ENCODE data around the gene SCYGR6. TPM values are rescaled to one million over a fixed set of nuclear protein-coding genes. Genes with fewer than 3 reads are reported as not detected.

The SCYGR6 gene, protein sequence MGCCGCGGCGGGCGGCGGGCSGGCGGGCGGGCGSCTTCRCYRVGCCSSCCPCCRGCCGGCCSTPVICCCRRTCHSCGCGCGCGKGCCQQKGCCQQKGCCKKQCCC
- not detected for total RNA-seq
- not detected for polyA plus RNA-seq (2013, experiment 1 of 2)
- not detected for polyA plus RNA-seq (2013, experiment 2 of 2)
- long read RNA-seq, experiment 1, result 0 reads
- long read RNA-seq, experiment 2, result 0 reads
- long read RNA-seq, experiment 3, result 0 reads
- long read RNA-seq, experiment 4, result 0 reads

DNA sequence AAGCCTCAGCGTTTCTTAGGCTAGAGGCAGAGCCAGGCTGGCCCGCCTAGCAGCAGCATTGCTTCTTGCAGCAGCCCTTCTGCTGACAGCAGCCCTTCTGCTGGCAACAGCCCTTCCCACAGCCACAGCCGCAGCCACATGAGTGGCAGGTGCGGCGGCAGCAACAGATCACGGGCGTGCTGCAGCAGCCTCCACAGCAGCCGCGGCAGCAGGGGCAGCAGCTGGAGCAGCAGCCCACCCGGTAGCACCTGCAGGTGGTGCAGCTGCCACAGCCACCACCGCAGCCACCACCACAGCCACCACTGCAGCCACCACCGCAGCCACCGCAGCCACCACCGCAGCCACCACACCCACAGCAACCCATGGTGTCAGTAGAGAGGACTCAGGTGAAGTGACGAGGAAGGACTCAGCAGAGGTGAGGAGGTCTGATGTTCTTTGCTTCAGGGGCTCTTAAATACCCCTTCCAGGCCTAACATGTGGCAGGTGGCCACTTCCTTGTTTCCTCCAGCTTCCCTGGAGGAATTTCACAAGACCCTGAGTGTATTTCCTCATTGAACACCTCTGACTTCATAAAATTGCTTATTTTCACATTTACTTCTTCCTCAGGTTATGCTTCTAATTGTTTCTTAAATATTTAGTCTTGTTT lies at the start of gene SCYGR6:
TSS of gene SCYGR6 (minus strand) at position 364 of the 646 bp plus-strand sequence. CDS start at position 364, 0 bp downstream.
- Mint-ChIP-seq H3K4me3 (no peak within 1 kb of the TSS), H3K4me1 (peaks cover 3% of the 10 kb centered on the region), H3K27ac (no peak within 1 kb of the TSS), H3K9me3 (no peaks in the 10 kb centered on the region), H3K36me3 (ENCODE audit: low read depth) (no peaks in the 10 kb centered on the region), H3K27me3 (ENCODE audit: insufficient read depth) (no peaks in the 10 kb centered on the region)
- H3K4me3 ChIP-seq (ENCODE audit: low read length), result no peak within 1 kb of the TSS
- no peak for DNase-seq
- H3K9me3 ChIP-seq (ENCODE audit: control insufficient read depth, low read length), result no peaks in the 10 kb centered on the region
- no peak within 1 kb of the TSS for H3K27ac ChIP-seq (ENCODE audit: low read depth, low read length)
- TF ChIP-seq, protein P1, sequence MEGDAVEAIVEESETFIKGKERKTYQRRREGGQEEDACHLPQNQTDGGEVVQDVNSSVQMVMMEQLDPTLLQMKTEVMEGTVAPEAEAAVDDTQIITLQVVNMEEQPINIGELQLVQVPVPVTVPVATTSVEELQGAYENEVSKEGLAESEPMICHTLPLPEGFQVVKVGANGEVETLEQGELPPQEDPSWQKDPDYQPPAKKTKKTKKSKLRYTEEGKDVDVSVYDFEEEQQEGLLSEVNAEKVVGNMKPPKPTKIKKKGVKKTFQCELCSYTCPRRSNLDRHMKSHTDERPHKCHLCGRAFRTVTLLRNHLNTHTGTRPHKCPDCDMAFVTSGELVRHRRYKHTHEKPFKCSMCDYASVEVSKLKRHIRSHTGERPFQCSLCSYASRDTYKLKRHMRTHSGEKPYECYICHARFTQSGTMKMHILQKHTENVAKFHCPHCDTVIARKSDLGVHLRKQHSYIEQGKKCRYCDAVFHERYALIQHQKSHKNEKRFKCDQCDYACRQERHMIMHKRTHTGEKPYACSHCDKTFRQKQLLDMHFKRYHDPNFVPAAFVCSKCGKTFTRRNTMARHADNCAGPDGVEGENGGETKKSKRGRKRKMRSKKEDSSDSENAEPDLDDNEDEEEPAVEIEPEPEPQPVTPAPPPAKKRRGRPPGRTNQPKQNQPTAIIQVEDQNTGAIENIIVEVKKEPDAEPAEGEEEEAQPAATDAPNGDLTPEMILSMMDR (conservative IDR thresholded peaks at IDR 0.05), result no peak
- WGBS, 2 experiments (ENCODE audit: insufficient coverage in 1 of 2, insufficient read length in 1 of 2), result 96% methylated on average over 11 to 15 of the region's 15 CpGs
- no peak within 1 kb of the TSS for H3K9ac ChIP-seq (ENCODE audit: extremely low read depth, low read length, poor library complexity, severe bottlenecking)
- H3K4me1 ChIP-seq (ENCODE audit: control insufficient read depth, insufficient read depth, low read length), result no peaks in the 10 kb centered on the region
- no peaks in the 10 kb centered on the region for H3K36me3 ChIP-seq (ENCODE audit: control insufficient read depth, insufficient read depth, low read length)
- no peaks in the 10 kb centered on the region for H3K27me3 ChIP-seq (ENCODE audit: control insufficient read depth, insufficient read depth, low read length, poor library complexity, severe bottlenecking)

DNA sequence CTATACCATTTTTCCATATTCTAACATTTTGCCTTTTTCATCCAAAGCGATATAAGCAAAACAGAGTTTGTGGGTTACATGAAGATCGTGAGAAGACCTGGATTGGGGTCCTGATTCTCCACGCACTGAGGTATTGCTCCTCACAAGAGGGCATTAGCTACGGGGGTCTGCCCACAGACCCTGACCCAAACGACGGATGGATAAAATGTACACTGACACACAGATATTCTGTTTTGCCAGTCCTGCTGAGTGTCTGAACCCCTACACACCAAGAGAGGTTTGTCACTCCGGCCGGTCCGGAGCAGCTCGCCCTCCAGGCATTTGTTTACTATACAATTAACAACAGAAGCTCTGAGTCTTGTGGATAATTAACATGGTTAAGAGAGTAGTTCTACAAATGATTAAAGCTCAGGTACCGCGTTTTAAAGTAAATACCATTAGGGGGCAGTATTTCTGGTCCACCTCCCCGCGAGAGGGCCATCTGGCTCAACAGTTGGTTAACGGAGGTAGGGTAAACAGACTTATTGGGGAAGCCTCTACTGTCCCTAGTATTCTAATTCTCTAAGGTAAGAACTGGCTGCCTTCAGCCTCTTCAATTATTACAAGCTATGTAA lies 49.6 kb upstream of the SCYGR6 start:
- Histone ChIP-seq H3K4me3 (ENCODE audit: low read length) (no peak overlapping the region), H3K9me3 (ENCODE audit: control insufficient read depth, low read length) (no peaks in the 10 kb centered on the region), H3K27ac (ENCODE audit: low read depth, low read length) (no peak overlapping the region), H3K9ac (ENCODE audit: extremely low read depth, low read length, poor library complexity, severe bottlenecking) (no peak overlapping the region), H3K36me3 (ENCODE audit: control insufficient read depth, insufficient read depth, low read length) (no peaks in the 10 kb centered on the region), H3K4me1 (ENCODE audit: control insufficient read depth, insufficient read depth, low read length) (no peaks in the 10 kb centered on the region), H3K27me3 (ENCODE audit: control insufficient read depth, insufficient read depth, low read length, poor library complexity, severe bottlenecking) (no peaks in the 10 kb centered on the region)
- DNase-seq, result peak; percentile 76
- TF ChIP-seq, protein P1 (conservative IDR thresholded peaks at IDR 0.05), result peak; percentile 76
- no peak overlapping the region for H3K27ac Mint-ChIP-seq
- 60 to 81% methylated on average over 5 to 15 of the region's 15 CpGs for WGBS, 2 experiments (ENCODE audit: insufficient coverage in 1 of 2, insufficient read length in 1 of 2)
- no peaks in the 10 kb centered on the region for H3K36me3 Mint-ChIP-seq (ENCODE audit: low read depth)
- no peaks in the 10 kb centered on the region for H3K9me3 Mint-ChIP-seq
- H3K4me3 Mint-ChIP-seq, result no peak overlapping the region
- H3K4me1 Mint-ChIP-seq, result peaks cover 19% of the 10 kb centered on the region
- H3K27me3 Mint-ChIP-seq (ENCODE audit: insufficient read depth), result no peaks in the 10 kb centered on the region

DNA sequence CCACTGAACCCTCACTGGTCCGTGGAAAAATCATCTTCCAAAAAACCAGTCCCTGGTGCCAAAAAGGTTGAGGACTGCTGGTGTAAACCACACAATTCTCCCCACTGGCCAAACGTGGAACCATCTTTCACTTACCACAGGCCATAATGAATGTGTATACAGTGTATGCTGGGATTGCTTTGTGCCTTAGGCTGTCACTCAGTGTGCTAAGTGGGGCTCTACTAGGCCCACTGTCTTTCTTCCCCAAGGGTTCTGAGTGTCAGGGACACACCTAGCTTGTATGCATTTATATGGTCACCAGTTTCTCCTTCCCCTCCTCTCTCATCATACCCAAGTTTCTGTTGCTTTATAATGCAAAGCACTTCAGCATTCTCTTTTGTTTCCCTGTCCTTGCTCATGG lies 48.4 kb upstream of the SCYGR6 start:
- no peaks in the 10 kb centered on the region for H3K4me1 ChIP-seq (ENCODE audit: control insufficient read depth, insufficient read depth, low read length)

More for the DNA sequence above, 48.4 kb upstream of the SCYGR6 start:
- Histone ChIP-seq H3K4me3 (ENCODE audit: low read length) (no peak overlapping the region), H3K9me3 (ENCODE audit: control insufficient read depth, low read length) (no peaks in the 10 kb centered on the region), H3K27me3 (ENCODE audit: control insufficient read depth, insufficient read depth, low read length, poor library complexity, severe bottlenecking) (no peaks in the 10 kb centered on the region), H3K36me3 (ENCODE audit: control insufficient read depth, insufficient read depth, low read length) (no peaks in the 10 kb centered on the region), H3K27ac (ENCODE audit: low read depth, low read length) (no peak overlapping the region), H3K9ac (ENCODE audit: extremely low read depth, low read length, poor library complexity, severe bottlenecking) (no peak overlapping the region)
- H3K36me3 Mint-ChIP-seq (ENCODE audit: low read depth), result no peaks in the 10 kb centered on the region
- no peak overlapping the region for H3K27ac Mint-ChIP-seq
- H3K9me3 Mint-ChIP-seq, result no peaks in the 10 kb centered on the region
- peaks cover 19% of the 10 kb centered on the region for H3K4me1 Mint-ChIP-seq
- no peak overlapping the region for H3K4me3 Mint-ChIP-seq
- no peaks in the 10 kb centered on the region for H3K27me3 Mint-ChIP-seq (ENCODE audit: insufficient read depth)
- 80 to 81% methylated on average over 1 to 2 of the region's 2 CpGs for WGBS, 2 experiments (ENCODE audit: insufficient coverage in 1 of 2, insufficient read length in 1 of 2)
- TF ChIP-seq, protein P1 (conservative IDR thresholded peaks at IDR 0.05), result no peak
- DNase-seq, result no peak

Data from endodermal cell (in vitro differentiated cells).